ENCODE measurements around the gene CDH11.

Gene CDH11

GRCh38 chr16:65121870-65122723 is at the start of gene CDH11:
Gene CDH11 (minus strand): TSS chr16:65122063. CDS start chr16:65004869, 117,194 bp downstream.
- no peak for DNase-seq

GRCh38 chr16:65154321-65154720 is 32.5 kb upstream of the CDH11 start:
- no peak for DNase-seq

- no peak for DNase-seq
These were observed 31.7 kb upstream of the CDH11 start for GRCh38 chr16:65153365-65154105.

GRCh38 chr16:65148804-65149203 is 26.9 kb upstream of the CDH11 start:
- no peak for DNase-seq

GRCh38 chr16:65142276-65142675 is 20.4 kb upstream of the CDH11 start:
- no peak for DNase-seq

- DNase-seq, result no peak
These were observed 14.8 kb upstream of the CDH11 start for GRCh38 chr16:65136681-65137080.

GRCh38 chr16:65126845-65127624 is 5.2 kb upstream of the CDH11 start:
- no peak for DNase-seq

- no peak for DNase-seq
These were observed 4.0 kb upstream of the CDH11 start for GRCh38 chr16:65125871-65126270.

- DNase-seq, result no peak
These were observed 3.5 kb upstream of the CDH11 start for GRCh38 chr16:65125322-65125721.

GRCh38 chr16:65124596-65124995 is 2.7 kb upstream of the CDH11 start:
- DNase-seq, result no peak

GRCh38 chr16:65124212-65124548 is 2.3 kb upstream of the CDH11 start:
- DNase-seq, result no peak

- no peak for DNase-seq
These were observed 1.7 kb upstream of the CDH11 start for GRCh38 chr16:65123396-65124211.

GRCh38 chr16:65122724-65123395 is 997 bp upstream of the CDH11 start:
- DNase-seq, result no peak

- DNase-seq, result no peak
These were observed 787 bp downstream of the CDH11 start for GRCh38 chr16:65120831-65121721.

- no peak for DNase-seq
These were observed 1.4 kb downstream of the CDH11 start for GRCh38 chr16:65120461-65120830.

- DNase-seq, result no peak
These were observed 1.9 kb downstream of the CDH11 start for GRCh38 chr16:65119901-65120401.

GRCh38 chr16:65119435-65119834 is 2.4 kb downstream of the CDH11 start:
- DNase-seq, result no peak

- no peak for DNase-seq
These were observed 3.0 kb downstream of the CDH11 start for GRCh38 chr16:65118871-65119270.

- DNase-seq, result no peak
These were observed 3.9 kb downstream of the CDH11 start for GRCh38 chr16:65117811-65118448.

GRCh38 chr16:65116818-65117430 is 4.9 kb downstream of the CDH11 start:
- no peak for DNase-seq
